Stimulated activated CD8-positive, alpha-beta memory T cell treated with anti-CD3 and anti-CD28 coated beads, Interleukin-4, amount 100 ng/mL, for 4 hours (primary cell): ENCODE data around the gene MTFR2.

Experiments
- DNase-seq, 2 donors: peaks; one replicate each; pipeline ENCODE4 v3.0.0-alpha.2; 2020; ENCODE audit warnings: low read depth in 2 of 2, low spot score in 1 of 2

MTFR2 gene

GRCh38 chr6:136249811-136250685 lies at the start of gene MTFR2:
Gene MTFR2, minus strand, starts transcription at chr6:136250311. Its CDS starts 1,212 bp downstream, at chr6:136249099.
- DNase-seq, result peak; percentile 83

- no peak for DNase-seq
Observed at GRCh38 chr6:136294621-136295020, 44.5 kb upstream of the MTFR2 start.

GRCh38 chr6:136290410-136291010 lies 40.4 kb upstream of the MTFR2 start:
- peak; percentile 43 to 58 for DNase-seq

- DNase-seq, result peak; percentile 99
Observed at GRCh38 chr6:136289579-136290409, 39.7 kb upstream of the MTFR2 start, which contains the start of gene BCLAF1. Gene BCLAF1, minus strand, starts transcription at chr6:136289846. Its CDS starts 9,980 bp downstream, at chr6:136279866.

- DNase-seq, result peak; percentile 76 to 83
Observed at GRCh38 chr6:136289327-136289578, 39.1 kb upstream of the MTFR2 start.

GRCh38 chr6:136288566-136289326 lies 38.6 kb upstream of the MTFR2 start:
- peak; percentile 73 to 74 for DNase-seq

- no peak for DNase-seq
Observed at GRCh38 chr6:136284909-136285308, 34.8 kb upstream of the MTFR2 start.

GRCh38 chr6:136282906-136283305 lies 32.8 kb upstream of the MTFR2 start:
- DNase-seq, result no peak

- DNase-seq, result no peak
Observed at GRCh38 chr6:136280032-136280609, 30.0 kb upstream of the MTFR2 start.

- DNase-seq, result no peak
Observed at GRCh38 chr6:136274062-136274461, 24.0 kb upstream of the MTFR2 start.

- no peak for DNase-seq
Observed at GRCh38 chr6:136265101-136265500, 15.0 kb upstream of the MTFR2 start.

- no peak for DNase-seq
Observed at GRCh38 chr6:136262940-136263339, 12.8 kb upstream of the MTFR2 start.

GRCh38 chr6:136254851-136255466 lies 4.8 kb upstream of the MTFR2 start:
- no peak for DNase-seq

GRCh38 chr6:136253734-136254133 lies 3.6 kb upstream of the MTFR2 start:
- no peak for DNase-seq

- DNase-seq, result no peak
Observed at GRCh38 chr6:136252441-136252840, 2.3 kb upstream of the MTFR2 start.

GRCh38 chr6:136251394-136251793 lies 1.3 kb upstream of the MTFR2 start:
- no peak for DNase-seq

GRCh38 chr6:136250686-136251008 lies 536 bp upstream of the MTFR2 start:
- DNase-seq, result no peak

GRCh38 chr6:136249336-136249735 lies 775 bp downstream of the MTFR2 start:
- DNase-seq, result no peak

GRCh38 chr6:136244061-136244616 lies 6.0 kb downstream of the MTFR2 start:
- no peak for DNase-seq
